GM19397 (cell line): Measurements from ENCODE around the gene GOLGA8F.
"Not testable (repeated sequence)": the region's sequence is repeated elsewhere in the genome, so short reads cannot be mapped to it uniquely, and the experiment has no call there.

ENCODE experiments used
- ATAC-seq: cut with Tn5 transposase; IDR thresholded peaks from one replicate; pipeline ENCODE4 v1.9.1; 2021; ENCODE audit warnings: mild to moderate bottlenecking, moderate library complexity; ENCODE audit not compliant: unreplicated experiment

Gene GOLGA8F, protein sequence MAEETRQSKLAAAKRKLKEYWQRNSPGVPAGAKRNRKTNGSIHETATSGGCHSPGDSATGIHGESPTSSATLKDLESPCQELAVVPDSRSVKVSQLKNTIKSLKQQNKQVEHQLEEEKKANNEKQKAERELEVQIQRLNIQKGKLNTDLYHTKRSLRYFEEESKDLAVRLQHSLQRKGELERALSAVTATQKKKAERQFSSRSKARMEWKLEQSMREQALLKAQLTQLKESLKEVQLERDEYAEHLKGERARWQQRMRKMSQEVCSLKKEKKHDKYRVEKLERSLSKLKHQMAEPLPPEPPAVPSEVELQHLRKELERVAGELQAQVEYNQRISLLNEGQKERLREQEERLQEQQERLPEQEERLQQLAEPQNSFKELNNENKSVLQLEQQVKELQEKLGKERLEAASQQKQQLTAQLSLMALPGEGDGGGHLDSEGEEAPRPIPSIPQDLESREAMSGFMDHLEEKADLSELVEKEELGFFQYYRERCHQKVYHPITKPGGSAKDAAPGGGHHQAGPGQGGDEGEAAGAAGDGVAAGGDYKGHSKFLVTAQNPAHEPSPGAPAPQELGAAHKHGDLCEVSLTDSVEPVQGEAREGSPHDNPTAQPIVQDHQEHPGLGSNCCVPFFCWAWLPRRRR

DNA sequence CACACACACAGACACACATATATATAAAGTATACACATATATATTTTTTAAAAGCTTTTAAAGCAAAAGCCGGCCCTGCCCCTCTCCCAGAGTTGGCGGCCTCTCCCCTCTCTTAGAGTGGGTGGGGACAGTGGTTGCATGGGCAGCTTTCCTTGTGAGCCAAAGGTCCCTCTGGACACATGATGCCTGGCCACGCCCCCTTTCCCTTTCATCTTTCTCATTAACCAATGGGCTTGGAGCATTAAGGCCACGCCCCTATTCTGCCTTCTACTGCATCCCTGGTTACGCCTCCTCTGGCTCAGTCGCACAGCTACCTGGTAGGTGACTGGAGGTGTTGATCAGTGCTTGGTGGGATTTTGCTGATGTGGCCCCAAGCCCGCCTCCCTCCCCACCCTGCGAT, at the start of gene GOLGA8F:
Gene GOLGA8F, plus strand, starts transcription at position 301 of the 400 bp plus-strand sequence. Its CDS starts 98 bp downstream, at position 399.
- not testable (repeated sequence) for ATAC-seq

DNA sequence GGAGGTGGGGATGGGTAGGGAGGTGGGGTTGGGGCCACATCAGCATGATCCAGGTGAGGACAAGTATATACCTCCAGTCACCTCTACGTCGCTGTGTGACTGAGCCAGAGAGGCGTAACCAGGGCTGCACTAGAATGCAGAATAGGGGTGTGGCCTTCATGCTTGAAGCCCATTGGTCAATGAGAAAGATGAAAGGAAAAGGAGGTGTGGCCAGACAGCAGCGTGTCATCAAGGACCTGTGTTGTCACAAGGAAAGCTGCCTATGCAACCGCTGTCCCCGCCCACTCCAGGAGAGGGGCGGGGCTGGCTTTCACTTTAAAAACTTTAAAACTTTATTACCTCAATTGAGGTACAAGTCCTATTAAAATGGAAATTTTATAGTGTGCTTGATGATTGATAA, 20.5 kb upstream of the GOLGA8F start, which contains the start of gene GOLGA6L24:
Gene GOLGA6L24, minus strand, starts transcription at position 101 of the 400 bp plus-strand sequence. Its CDS starts 61 bp downstream, at position 40.
- not testable (repeated sequence) for ATAC-seq

GRCh38 chr15:28365502-28365901, 13.0 kb upstream of the GOLGA8F start:
- ATAC-seq = not testable (repeated sequence)

GRCh38 chr15:28380053-28380452, 1.6 kb downstream of the GOLGA8F start:
- ATAC-seq = not testable (repeated sequence)

DNA sequence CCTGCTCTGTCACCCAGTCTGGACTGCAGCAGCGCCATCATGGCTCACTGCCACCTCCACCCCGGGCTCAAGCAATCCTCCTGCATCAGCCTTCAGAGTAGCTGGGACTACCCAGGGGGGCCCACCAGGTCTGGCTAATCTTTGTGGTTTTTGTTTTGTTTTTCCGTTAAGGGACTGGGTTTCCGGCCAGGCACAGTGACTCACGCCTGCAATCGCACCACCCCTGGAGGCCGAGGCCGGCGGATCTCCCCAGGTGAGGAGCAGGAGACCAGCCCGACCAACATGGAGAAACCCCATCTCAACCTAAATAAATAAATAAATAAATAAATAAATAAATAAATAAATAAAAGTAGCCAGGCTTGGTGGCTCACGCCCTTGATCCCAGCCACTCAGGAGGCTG, 17.6 kb downstream of the GOLGA8F start:
- not testable (repeated sequence) for ATAC-seq

DNA sequence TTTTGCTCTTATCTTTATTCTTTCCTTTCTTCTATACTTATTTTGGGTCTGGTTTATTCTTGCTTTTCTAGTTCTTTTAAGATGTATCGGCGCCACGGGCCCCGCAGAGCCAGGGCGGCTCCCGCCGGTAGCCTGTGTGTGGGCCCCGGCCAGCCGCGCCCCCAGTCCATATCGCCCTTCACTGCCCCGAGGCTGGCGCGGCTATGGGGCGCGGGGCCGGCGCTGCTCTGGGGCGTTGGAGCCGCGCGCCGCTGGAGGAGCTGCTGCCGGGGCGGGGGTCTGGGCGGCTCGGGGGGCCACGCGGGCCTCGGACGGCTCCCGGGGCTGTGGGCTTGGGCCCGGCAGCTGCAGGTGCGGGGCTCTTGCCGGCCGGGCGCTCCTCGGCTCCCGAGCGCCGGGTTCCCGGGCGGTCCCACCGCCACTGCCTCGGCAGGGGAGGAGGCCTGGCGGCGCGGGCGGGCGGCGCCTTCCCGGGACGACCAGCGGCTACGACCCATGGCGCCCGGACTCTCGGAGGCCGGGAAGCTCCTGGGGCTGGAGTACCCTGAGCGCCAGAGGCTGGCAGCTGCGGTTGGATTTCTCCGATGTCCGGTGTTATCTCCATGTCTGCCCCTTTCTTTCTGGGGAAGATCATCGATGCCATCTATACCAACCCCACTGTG, 24.4 kb downstream of the GOLGA8F start:
- ATAC-seq = not testable (repeated sequence)

- not testable (repeated sequence) for ATAC-seq
Measured at GRCh38 chr15:28420470-28420869, 42.0 kb downstream of the GOLGA8F start.

- ATAC-seq = not testable (repeated sequence)
Measured at GRCh38 chr15:28435594-28435993, 57.1 kb downstream of the GOLGA8F start.
